ENCODE data around the gene HRH3.

HRH3 gene

GRCh38 chr20:62215020-62215990 is 4.8 kb downstream of the HRH3 start:
- DNase-seq = no peak

DNA sequence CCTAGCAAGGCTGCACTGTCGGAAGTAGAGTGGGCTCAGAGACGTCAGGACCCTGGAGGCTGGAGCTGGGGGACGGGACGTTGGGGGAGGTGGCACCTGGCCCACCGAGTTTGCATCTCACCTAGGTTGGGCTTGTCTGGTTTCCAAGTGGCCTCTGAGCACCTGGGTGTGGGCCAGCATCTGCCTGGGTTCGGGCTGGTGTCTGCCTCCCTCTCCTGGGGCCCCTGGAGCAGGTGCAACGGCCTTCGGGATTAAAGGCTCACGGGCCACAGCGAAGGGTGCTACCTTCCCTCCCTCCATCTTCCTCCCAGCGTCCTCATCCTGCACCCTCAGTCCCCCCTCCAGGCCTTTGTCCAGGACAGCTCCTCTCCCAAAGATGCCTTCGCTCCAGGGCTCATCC is 6.0 kb downstream of the HRH3 start:
- DNase-seq = no peak

DNA sequence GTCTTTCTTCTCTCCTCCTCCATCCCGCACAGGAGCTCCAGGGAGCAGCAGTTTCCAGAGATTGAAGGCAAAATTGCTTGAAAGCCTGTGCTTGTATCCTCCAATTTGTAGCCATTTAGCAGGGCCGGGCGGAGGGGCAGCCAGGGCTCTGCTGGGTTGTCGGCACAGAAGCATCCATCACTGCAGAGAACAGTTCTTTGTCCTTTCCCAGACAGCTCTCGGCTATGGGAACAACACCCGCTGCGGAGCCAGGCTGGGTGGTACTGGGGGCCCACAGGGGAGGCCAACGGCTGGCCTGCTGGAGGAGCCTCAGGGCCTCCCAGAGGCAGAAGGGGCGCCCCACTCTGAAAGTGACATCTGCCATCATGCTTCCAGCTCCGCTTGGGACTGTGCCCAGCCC is 7.8 kb downstream of the HRH3 start:
- no peak for DNase-seq

- no peak for DNase-seq
Observed at GRCh38 chr20:62211769-62212288, 8.2 kb downstream of the HRH3 start.

DNA sequence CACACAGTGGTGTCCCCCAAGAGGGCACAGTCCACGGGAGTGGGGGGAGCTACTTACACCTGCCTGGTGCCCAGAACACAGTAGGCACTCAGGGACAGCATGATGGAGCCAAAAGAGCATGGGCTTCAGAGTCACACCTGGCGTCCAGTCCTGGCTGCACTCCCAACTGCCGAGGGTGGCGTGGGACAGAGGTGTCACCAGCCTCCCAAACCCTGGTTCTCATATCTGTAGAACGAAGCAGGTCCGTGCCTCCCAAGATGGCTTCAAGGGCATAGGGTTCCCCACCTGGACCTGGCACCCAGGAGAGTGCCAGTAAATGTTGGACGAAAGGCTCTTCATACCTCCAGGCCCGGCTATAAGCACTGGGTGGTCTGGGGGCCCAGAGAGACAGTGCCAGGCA is 8.9 kb downstream of the HRH3 start:
- DNase-seq = no peak

DNA sequence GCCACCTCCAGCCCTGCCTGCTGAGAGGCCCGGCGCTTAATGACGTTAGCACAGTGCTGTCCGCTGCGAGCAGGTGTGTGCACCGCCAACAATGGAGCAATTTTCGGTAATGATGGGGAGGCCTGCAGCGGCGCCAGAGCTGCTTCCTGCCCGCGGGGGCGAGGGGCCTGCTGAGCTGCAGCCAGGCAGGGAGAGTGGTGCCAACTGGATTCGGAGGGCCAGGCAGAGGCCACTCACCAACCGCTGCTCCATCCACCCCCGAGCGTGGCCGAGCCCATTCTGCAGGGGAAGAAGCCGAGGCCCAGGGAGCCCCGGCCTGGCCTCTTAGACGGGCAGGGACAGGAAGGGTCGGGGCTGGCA is 9.6 kb downstream of the HRH3 start:
- DNase-seq = no peak

DNA sequence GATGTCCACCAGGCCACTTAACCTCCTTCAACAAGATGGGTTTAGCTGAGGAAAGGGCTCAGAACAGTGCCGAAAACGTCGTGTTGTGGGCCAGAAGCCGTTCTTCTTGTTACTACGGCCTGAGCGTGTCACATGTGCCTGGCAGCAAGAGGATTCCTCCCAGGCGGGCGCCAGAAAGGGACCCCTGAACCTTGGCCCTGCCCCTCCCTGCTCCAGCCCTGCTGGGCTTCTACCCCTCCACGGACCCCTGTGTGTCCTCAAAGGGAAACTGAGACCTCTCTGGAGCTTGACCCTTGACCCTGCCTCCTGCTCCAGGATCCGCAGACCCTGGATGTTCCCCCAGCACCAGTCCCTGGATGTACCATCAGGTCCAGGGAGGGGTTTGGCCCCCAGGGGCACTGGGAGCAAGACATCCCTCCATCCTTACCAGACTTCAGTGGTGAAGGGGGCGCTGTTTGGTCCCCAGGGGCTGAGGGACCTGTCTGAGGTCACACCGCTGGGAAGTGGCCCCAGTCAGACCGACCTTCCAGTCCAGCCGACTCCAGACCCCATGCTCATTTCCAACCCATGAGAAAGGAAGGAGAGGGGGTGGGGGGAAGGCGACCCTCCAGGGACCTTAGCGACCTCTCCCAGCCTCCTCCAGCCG is 10.1 kb downstream of the HRH3 start:
- no peak for DNase-seq

- no peak for DNase-seq
Observed at GRCh38 chr20:62208795-62209755, 11.0 kb downstream of the HRH3 start.

DNA sequence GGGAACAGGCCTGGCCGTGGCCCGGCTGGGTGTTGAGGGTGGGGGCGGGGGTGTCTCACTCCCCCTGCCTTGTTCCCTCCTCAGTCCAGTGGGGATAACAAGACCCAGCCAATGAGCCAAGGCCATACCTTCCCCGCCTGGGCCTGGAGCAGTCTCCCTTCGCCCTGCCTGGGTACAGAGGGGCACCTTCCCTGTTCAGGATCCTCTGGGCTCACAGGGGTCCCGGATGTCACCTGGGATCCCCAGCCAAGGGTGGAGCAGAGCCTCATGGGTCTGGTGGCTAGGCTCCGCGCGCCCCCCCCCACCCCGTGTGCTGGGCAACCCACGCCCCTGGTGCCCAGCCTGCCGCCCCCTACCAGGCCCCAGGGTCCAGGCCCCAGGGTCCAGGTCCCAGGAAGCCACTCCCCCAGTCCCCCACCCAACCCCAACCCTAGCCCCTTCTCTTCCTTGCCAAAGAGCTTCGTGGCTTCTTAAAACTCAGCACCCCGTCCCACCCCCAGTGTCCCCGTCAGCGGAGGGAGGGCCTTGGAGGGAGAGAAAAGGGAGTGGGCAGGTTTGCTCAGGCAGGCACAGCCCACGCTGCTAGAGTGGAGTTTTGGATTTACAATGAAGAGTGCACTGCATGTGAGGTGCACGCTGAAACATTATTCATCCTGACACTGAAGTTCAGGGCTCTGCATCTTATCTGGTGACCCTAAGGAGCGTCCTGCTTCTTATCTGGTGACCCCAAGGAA is 11.8 kb downstream of the HRH3 start:
- no peak for DNase-seq

DNA sequence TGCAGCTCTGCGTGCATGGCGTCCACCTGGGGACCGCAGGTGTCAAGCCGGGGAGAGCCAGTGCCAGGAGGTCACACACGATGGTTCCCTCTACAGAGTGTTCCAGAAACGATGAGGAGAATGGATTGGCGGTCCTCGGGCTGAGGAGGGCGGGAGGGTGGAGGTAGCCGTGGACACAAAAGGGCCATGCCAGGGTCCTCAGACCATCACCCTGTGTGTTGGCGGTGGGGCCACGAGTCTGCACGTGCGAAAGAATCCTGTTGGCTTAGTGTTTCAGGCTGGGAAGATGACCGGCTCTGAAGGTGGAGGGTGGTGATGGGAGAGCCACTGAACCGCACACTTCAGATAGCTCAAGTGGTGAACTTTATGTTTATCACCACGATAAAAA is 13.7 kb downstream of the HRH3 start:
- DNase-seq = no peak

- no peak for DNase-seq
Observed at GRCh38 chr20:62205618-62206387, 14.3 kb downstream of the HRH3 start.

GRCh38 chr20:62203378-62204030 is 16.6 kb downstream of the HRH3 start:
- no peak for DNase-seq

DNA sequence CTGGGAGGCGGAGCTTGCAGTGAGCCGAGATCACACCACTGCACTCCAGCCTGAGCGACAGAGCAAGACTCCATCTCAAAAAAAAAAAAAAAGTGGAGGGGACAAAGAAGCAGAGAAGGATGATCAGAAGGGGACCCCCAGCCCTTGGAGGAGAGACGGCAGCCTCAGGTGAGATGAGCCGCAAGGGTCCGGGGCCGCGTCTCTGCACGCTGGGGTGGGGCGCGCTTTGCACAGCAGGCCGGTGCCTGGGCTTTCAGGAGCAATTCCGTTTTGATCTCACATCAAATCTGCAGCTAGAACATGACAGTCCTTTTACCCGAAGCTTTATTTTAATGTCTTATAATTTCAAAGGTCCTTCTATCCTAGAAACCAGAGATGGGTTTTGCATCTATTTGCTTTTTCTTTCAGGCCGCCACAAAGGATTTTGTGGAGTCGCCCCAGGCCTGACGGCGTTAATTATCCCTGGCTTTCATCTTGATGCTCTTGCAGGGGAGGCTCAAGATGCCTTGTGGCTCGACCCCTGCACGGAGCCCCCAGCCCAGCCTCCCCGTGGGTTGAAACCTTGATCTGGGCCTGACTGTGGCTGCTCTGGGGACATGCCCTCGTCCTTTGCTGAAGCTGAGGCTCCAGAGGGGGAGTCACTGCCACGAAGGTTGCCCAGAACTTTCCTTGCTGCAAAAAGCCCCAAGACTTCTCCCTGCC is 17.3 kb downstream of the HRH3 start:
- DNase-seq = no peak

DNA sequence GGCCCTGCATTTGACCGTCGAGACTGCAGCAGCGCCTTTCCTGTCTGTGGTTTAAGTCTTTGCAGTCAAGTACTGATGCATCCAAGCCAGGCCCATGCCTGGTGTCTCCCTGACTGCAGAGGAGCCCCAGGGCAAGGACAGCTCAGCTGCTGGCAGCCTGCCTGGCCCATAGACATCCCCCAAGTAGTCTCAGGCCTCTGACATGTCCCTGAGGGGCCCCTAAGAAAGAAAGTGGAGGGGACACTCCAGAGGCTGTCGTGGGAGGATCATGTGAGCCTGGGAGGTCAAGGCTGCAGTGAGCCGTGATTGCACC is 18.0 kb downstream of the HRH3 start:
- DNase-seq = no peak

GRCh38 chr20:62201173-62202082 is 18.6 kb downstream of the HRH3 start:
- no peak for DNase-seq

DNA sequence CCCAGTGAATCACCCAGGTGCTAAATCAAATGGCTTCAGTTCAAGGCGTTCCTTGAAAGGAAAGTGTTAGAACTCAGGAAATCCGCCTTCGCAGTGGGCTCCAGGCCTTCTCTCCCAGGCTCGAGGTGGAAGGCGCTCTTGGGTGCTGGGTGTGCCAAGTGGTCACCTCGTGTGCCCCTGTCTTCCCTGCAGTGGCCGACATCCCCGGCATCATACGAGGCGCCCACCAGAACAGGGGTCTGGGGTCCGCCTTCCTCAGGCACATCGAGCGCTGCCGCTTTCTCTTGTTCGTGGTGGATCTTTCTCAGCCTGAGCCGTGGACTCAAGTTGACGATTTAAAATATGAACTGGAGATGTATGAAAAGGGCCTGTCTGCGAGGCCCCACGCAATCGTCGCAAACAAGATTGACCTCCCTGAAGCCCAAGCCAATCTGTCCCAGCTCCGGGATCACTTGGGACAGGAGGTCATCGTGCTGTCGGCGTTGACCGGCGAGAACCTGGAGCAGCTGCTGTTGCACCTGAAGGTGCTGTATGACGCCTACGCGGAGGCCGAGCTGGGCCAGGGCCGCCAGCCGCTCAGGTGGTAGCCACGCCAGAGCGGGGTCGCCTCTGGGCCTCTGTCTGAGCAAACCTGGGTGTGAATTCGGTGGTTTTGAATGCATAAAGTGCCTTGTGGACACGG is 19.4 kb downstream of the HRH3 start:
- DNase-seq = no peak

GRCh38 chr20:62198931-62199330 is 21.1 kb downstream of the HRH3 start:
- no peak for DNase-seq

- DNase-seq = no peak
Observed at GRCh38 chr20:62198496-62198895, 21.6 kb downstream of the HRH3 start.

DNA sequence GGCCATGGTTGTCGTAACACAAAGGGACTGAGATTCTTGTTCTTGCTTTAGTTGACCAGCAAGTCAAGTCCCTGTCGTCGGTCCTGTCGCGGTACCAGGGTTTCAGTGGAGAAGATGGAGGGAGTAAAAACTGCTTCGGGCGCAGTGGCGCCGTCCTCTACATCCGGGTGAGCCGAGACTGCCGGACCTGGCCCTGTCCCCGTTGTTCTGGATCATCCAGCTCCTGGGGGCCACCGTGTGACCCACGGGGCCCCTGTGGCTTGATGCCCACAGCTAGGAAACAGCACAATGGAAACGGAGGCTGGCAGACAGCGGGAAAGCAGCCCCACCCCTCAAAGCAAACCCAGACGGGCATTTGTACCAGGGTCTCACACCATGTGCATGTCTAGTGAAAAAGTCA is 22.3 kb downstream of the HRH3 start:
- no peak for DNase-seq
